AG04450 (cell line): ENCODE data around the gene APLP2. TPM values are rescaled to one million over a fixed set of nuclear protein-coding genes. Genes with fewer than 3 reads are reported as not detected.

ENCODE experiments used
- CTCF ChIA-PET: fragments of 300-600, 350-600 bp; formaldehyde crosslinking; extraction: SDS; loops from one replicate; lab custom pipeline; 2022; ENCODE audit warnings: antibody characterized with exemption, inconsistent platforms; lab: Charles Lee
- POLR2A ChIA-PET: fragments of 350-600 bp; formaldehyde crosslinking; extraction: SDS; loops from one replicate; lab custom pipeline; 2021; ENCODE audit warnings: antibody characterized with exemption, inconsistent platforms; lab: Yijun Ruan, JAX
- DNase-seq: peaks from one replicate; pipeline ENCODE4 v3.0.0-alpha.2; 2011; ENCODE audit warnings: low read depth, low spot score
- H3K27ac ChIP-seq: one replicate; pipeline ENCODE4 v1.5.1; 2012; ENCODE audit warnings: low read depth, low read length, control low read depth
- H3K27me3 ChIP-seq: one replicate; pipeline ENCODE4 v1.6.0; 2012; ENCODE audit warnings: low read length; ENCODE audit not compliant: control insufficient read depth, insufficient read depth
- H3K4me3 ChIP-seq: 2 replicates; pipeline ENCODE4 v1.5.1; 2011; ENCODE audit warnings: mild to moderate bottlenecking, low read depth, low read length, control low read depth
- H3K9me3 ChIP-seq: 2 replicates; pipeline ENCODE4 v1.5.1; 2012; ENCODE audit warnings: low read length; ENCODE audit not compliant: control insufficient read depth, insufficient read depth
- polyA plus RNA-seq: library from polyadenylated mRNA; depleted of rRNA; stranded (reverse); fragments of >200 nt; gene quantifications from 2 replicates; pipeline ENCODE4 v1.2.3, GENCODE V29; 2011
- TF ChIP-seq, protein P1 (sequence below): IDR thresholded peaks from 2 replicates; pipeline ENCODE4 v1.5.1; 2011; ENCODE audit warnings: low read depth, low read length, control low read depth, inconsistent platforms

The APLP2 gene
- polyA plus RNA-seq, 1 experiment, result 273 TPM

DNA sequence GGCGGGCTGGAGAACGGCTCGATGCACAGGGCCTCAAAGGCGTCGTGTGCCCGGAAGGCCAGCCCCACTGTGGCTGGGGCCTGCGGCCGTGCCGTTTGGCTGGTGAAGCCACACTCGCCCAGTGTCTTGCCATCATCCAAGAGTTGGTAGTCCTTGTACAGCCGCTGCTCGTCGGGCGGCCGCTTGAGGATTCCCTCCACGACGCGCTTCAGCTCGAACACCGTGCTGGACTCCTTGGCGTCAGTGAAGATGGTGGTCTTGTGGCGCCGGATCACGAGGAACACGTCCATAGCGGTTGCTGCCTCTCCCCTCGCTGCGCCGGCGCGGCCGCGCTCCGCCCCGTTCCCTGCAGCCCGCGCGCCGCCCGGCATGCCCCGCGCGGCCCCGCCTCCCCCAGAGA, 36.8 kb upstream of the APLP2 start:
- no peak overlapping the region for H3K4me3 ChIP-seq
- DNase-seq, result no peak
- H3K9me3 ChIP-seq, result peaks cover 3% of the 10 kb centered on the region; the same call in 1 of the 2 replicates
- H3K27ac ChIP-seq, result no peak overlapping the region
- no peaks in the 10 kb centered on the region for H3K27me3 ChIP-seq
- CTCF ChIA-PET, result no interaction called here
- TF ChIP-seq, protein P1, sequence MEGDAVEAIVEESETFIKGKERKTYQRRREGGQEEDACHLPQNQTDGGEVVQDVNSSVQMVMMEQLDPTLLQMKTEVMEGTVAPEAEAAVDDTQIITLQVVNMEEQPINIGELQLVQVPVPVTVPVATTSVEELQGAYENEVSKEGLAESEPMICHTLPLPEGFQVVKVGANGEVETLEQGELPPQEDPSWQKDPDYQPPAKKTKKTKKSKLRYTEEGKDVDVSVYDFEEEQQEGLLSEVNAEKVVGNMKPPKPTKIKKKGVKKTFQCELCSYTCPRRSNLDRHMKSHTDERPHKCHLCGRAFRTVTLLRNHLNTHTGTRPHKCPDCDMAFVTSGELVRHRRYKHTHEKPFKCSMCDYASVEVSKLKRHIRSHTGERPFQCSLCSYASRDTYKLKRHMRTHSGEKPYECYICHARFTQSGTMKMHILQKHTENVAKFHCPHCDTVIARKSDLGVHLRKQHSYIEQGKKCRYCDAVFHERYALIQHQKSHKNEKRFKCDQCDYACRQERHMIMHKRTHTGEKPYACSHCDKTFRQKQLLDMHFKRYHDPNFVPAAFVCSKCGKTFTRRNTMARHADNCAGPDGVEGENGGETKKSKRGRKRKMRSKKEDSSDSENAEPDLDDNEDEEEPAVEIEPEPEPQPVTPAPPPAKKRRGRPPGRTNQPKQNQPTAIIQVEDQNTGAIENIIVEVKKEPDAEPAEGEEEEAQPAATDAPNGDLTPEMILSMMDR, result no peak
- POLR2A ChIA-PET, result no interaction called here

DNA sequence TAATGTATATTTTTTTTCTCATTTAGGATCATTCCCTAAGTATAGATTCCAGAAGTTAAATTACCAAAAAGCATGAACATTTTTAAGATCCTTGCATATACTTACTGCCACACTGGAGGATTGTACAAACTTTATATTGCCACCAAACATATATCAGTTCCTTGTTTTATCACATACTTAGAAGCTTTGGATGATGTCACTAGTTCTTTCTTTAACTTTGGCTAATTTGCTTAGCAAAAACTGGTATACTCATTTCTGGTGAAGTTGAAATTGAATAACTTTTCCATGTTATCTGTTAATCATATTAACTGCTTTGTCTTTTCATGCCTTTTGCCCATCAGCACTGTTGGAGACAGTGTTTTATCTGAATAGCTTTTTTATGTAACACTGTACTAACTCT, 35.5 kb upstream of the APLP2 start:
- TF ChIP-seq, protein P1, result no peak
- H3K9me3 ChIP-seq, result peaks cover 3% of the 10 kb centered on the region; the same call in 1 of the 2 replicates
- DNase-seq, result no peak
- no peak overlapping the region for H3K27ac ChIP-seq
- H3K27me3 ChIP-seq, result no peaks in the 10 kb centered on the region
- ChIA-PET POLR2A (no interaction called here), CTCF (interaction anchor here (0.5 to 0.6 kb wide), 2 partner anchors 37 to 97 kb away, joined by 3 to 5 read pairs; no protein-coding TSS in a partner anchor)
- no peak overlapping the region for H3K4me3 ChIP-seq

DNA sequence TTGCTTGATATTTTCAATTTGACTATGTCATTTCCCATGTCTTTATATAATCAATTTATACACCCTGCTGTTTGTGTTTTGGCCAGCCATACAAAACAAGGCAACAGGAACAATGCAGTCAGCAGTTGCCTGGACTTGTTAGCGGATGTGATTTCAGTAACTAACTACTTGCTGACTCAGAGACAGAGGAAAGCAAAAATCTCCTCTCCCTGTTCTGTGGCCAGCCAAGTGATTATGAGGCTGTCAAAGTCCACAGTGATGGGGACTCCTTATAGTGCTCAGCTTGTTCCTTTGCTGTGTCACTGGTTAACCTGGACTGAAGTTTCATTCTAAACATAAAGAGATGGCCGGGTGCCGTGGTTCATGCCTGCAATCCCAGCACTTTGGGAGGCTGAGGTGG, 32.6 kb upstream of the APLP2 start:
- Histone ChIP-seq H3K9me3 (peaks cover 10% of the 10 kb centered on the region; the same call in 1 of the 2 replicates), H3K4me3 (no peak overlapping the region), H3K27ac (no peak overlapping the region), H3K27me3 (no peaks in the 10 kb centered on the region)
- TF ChIP-seq, protein P1, result no peak
- POLR2A ChIA-PET, result no interaction called here
- DNase-seq, result no peak
- CTCF ChIA-PET, result no interaction called here

DNA sequence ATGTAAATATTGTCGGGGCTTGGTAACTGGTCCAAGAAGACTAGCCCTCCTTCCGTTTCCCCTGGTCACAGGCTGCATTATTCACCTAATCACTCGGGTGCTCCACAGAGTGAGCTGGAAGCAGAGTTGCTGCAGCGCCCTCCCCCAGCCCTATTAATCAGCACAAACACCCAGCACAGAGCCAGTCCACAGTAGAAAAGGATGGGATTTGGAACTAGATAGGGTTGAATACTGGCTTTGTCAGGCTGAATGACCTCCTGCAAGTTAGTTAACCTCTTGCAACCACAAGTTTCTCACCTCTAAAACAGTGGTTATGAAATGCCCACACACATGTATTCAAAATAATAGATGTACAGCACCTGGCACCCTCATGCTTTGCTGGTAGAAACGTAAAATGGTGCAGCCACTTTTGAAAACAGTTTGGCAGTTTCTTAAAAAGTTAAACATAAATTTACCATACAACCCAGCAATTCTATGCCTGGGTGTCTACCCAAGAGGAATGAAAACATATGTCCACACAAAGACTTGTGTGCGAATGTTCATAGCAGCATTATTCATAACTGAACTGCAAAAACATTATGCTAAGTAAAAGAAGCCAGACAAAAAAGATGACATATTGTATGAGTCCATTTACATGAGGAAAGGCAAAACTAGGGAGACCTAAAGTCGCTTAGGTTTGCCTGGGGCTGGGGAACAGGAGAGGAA, 31.7 kb upstream of the APLP2 start:
- ChIA-PET CTCF (no interaction called here), POLR2A (no interaction called here)
- no peak overlapping the region for H3K27ac ChIP-seq
- H3K27me3 ChIP-seq, result no peaks in the 10 kb centered on the region
- peaks cover 8% of the 10 kb centered on the region; the same call in 1 of the 2 replicates for H3K9me3 ChIP-seq
- no peak for DNase-seq
- TF ChIP-seq, protein P1, result no peak
- no peak overlapping the region for H3K4me3 ChIP-seq

DNA sequence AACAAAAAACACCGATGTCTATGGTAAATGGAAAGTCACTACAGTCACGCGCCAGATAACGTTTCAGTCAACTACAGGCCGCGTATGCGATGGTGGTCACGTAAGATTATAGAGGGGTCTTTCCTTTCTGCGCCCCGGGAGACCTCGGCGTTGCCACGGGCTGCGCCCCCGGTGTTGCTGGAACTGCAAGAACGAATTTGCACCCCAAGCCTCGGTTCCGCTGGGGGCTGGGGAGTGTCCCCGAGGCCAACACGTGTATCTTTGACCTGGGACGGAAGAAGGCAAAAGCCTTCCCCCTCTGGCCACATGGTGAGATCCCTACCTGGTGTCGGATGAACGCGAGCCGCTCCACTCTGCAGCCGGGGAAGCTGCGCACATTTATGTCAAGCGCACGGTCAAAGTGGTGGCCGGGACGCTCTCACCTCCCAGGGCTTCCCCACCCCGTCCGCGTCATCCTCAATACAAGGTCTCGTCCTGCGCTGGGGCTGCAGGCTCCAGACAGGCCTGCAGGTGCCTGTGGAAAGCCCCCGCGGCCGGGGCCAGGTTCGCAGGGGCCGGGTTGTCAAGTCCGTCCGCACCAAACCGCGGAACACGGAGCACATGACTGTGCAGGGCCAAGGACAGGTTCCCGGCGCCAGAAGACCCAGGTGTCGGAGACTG, 29.3 kb upstream of the APLP2 start:
- H3K4me3 ChIP-seq, result no peak overlapping the region
- no peak for DNase-seq
- CTCF ChIA-PET, result no interaction called here
- TF ChIP-seq, protein P1, result no peak
- no peak overlapping the region for H3K27ac ChIP-seq
- POLR2A ChIA-PET, result no interaction called here
- H3K27me3 ChIP-seq, result no peaks in the 10 kb centered on the region
- peaks cover 8% of the 10 kb centered on the region; the same call in 1 of the 2 replicates for H3K9me3 ChIP-seq
